HS-27A (cell line): ENCODE data around the gene LUZP2.

Source experiments
- DNase-seq: peaks from one replicate; pipeline ENCODE4 v3.0.0-alpha.2; 2012; ENCODE audit warnings: low read depth, missing footprints

The LUZP2 gene

DNA sequence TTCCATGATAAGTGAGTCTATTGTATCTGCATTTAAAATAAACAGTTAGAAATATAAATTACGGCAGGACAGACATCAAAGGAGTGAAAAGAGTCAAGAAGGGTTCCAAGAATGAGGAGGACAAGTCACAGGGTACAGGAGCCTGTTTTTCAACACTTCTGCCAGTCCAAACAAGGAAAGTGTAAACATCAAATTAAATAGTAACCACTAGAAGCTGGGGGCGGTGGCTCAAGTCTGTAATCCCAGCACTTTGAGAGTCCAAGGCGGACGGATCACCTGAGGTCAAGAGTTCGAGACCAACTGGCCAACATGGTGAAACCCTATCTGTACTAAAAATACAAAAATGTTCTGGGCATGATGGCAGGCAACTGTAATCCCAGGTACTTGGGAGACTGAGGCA is 219.6 kb downstream of the LUZP2 start:
- DNase-seq: no peak

DNA sequence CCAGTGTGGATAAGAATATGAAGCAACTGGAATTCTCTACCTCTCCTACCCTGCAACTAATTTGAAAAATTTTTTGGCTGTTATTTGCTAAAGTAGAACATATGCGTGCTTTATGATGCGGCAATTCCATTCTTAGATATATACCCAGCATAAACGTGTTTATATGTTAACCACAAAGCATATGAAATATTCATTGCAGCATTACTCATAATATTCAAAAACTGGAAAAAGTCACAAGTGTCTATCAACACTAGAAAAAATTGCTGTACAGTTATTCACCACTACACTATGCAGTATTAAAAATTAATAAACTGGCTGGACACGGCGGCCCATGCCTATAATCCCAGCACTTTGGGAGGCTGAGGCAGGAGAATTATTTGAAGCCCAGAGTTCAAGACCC is 226.4 kb downstream of the LUZP2 start:
- no peak for DNase-seq

DNA sequence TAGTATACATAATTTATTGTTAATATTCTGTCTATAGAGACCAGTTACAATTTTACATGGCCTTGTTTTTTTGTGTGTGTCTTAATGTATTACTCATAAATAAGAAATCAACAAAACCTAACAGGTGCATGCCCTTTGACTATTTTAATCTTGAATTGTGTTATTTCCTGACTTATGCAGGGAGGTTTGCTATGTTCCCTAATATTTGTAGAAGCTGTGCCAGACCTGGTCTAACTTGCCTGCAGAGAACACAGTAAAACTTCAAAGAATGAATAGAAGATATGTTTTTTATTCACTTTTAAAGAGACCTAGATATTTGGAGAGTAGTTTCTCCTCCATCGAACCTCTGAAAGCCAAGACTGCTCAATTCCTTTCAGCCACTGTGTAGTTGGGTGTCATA is 234.7 kb downstream of the LUZP2 start:
- DNase-seq: no peak

DNA sequence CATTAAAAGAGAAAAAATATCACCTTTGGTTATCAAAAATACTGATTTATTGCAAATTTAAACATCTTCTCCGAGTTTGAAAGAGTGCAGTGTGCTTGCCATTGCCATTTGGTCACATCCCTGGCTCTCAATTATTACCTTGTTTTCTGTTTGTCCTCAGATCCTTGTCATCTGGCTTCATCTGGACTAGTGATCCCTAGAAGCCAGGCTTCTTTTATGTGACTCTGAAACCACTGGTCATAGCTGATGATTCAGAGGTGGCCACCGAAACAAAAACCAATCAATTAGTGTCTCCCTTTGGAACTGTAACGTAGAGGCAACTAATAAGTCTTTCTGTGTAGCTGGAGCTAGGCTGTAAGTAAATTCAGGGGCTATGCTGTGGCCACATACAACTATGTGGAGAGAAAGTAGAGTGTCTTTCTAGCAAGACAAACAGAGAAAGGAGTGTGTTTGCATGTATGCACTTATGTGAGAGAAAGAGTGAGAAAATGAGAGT is 237.9 kb downstream of the LUZP2 start:
- DNase-seq: no peak

DNA sequence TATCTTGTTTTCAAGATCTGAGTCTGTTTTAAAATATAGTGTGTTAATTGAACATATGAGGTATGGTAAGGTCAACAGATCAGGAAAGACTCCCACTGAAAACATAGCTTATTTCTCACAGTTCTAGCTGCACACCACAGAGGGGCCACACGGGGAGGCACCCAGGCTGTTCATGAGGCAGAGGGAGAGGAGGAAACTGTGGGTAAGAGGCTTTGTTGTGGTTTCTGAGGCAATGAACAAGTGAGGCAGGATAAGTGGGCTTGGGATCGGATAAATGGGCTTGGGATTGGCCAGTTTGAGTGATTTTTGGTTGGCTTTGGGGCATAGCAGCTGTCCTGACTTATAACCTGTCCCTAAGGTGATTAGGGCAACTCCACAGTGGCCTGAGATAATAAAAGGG is 242.1 kb downstream of the LUZP2 start:
- no peak for DNase-seq

DNA sequence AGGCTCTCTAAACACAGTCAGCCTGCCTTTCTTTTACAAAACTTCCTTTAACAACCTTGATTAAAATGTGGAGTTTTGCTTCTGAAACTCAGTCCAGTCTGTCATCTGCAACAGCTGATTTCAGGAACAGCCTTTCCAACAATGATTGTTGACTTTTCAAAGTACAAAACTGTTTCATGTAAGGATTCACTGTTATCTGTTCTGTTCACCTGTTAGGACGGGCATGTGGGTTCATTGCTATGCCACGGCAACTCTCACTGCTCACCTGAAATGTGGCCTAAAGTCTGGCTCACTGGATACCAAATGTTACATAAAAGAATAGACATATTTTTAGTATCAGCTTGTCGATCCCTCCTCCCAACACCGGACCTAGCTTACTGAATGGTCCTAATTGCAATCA is 242.8 kb downstream of the LUZP2 start:
- no peak for DNase-seq

DNA sequence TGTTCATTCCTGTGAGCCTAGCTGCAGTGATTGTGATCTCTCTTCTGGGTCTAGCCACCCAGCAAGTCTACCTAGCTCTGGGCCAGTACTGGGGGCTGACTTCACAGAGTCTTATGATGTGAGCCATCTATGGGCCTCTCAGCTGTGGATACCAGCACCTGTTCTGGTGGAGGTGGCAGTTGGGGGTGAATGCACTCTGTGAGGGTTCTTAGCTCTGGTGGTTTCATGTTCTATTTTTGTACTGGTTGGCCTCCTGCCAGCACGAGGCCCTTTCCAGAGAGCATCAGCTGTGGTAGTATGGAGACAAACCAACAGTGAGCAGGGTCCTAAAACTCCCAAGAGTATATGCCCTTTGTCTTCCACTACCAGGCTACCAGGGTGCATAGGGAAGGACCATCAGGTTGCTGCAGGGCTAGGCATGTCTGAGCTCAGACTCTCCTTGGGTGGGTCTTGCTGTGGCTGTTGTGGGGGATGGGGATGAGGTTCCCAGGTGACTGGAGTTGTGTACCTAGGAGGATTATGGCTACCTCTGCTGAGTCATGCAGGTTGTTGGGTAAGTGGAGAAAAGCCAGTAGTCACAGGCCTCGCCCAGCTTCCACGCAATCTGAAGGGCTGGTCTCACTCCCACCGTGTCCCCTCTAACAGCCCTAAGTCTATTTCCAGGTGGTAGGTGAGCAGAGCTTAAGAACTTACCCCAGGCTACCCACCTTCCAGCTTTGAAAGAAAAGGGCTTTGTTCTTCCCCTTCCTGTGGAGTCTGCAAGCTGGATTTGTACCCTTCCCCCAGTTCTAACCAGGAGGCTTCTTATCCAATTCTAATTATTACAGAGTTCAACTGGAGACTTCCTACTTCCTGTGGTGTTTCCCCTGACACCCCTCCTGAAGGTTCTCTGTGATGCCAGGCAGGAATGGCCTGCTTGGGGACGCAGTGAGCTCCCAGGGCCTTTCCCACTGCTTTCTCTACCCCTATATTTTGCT is 250.7 kb downstream of the LUZP2 start:
- DNase-seq: no peak

DNA sequence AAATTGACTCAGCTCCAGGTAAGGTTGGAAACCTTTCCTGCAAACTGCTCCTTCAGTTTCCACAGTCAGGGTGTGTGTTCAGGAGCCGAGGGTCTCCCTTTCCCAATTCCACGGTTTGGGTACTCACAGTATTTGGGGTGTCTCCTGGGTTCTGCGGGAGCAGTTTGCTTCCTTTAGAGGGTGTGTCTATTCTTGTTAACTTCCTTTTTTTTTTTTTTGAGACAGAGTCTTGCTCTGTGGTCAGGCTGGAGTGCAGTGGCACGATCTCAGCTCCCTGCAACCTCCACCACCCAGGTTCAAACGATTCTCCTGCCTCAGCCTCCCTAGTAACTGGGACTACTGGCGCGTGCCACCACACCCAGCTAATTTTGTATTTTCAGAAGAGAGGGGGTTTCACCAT is 251.4 kb downstream of the LUZP2 start:
- no peak for DNase-seq

DNA sequence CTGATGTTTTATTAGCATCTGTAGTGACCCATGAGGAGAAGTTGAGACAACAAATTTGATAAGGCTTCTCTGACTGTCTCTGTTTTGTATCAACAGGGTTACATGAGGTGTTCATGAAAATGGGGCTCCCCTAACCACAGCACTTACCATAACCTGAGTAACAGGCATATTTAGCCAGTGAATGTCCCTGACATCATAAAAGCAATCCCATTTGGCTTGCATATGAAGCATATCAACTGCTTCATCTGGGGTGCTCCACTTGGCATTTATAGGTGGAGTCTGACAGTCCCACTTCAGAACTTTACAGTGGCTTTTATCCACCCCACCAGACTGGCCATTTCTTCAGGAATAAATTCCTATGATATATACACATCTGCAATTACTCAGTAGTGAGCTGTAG is 257.6 kb downstream of the LUZP2 start:
- DNase-seq: peak; percentile 5

DNA sequence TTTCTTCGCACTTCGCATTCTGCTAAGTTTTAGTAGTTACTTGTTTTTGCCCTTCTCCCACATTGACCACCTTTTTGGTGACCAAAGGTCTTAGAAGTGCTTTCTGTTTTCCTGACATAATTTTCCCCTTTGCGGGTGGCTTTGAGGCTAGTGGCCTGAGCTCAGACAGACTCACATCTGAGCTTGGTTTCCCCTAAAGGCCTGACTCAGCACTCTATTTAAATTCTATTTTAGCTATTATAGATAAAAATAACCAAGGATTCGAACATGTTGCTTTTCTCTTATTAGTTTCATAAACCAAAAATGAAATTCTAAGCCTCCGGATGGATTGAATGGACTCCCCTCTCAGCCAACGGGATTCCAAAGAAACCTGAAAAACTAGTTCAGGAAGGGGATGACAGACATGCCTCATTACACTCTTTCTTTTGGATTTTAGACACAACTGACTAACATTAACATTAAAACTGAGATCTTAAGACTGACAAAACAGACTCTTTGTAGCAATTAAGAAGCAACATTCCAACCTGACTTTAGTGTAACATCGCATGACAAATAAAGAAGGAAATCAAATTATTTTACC is 258.5 kb downstream of the LUZP2 start:
- no peak for DNase-seq

DNA sequence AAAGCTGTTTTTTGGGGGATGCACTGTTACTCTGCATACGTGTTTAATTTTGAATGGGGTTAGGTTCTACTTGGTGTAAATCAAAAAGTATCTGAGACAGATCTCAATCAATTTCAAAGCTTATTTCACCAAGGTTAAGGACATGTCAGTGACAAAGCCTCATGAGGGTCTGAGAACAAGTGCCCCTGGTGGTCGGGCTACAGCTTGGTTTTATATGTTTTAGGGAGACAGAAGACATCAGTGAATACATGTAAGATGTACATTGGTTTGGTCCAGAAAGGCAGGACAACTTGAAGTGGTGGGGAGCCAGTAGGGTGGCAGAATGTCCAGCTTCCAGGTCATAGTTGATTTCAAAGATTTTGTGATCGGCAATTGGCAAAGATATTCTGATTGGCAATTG is 262.9 kb downstream of the LUZP2 start:
- DNase-seq: no peak

DNA sequence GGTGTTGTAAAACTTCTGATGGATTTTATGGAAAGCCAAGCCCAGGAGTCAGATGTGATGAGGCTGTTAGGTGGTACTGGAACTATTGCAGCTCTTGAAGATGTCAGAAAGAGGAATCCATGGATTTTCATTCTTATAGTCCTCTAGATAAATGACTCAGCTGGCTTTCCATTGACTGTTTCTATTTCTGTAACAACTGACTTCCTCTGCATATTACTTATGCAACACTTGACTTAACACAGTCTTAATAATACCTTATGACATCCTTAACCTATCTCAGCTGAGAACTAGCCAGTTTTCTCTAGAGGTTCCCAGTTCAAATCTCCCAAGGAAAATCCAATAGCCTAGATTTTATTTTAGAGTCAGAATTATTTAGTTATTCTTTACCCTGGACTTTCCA is 263.8 kb downstream of the LUZP2 start:
- DNase-seq: no peak

DNA sequence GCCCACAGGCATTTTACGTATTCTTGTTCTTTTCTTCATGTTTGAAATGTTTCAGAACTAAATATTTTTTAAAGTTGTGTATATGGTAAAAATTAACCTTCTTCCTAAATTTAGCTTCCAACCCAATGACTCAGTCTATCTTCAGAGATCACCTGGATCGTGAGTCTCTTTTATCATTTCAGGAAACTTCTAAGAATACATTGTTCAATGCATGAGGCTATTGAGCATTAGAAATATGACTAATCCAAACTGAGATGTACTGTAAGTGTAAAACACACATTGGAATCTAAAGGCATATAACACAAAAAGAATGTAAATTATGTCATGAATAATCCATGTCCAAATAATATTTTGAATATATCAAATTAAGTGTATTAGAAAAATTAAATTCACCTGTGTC is 265.2 kb downstream of the LUZP2 start:
- no peak for DNase-seq

DNA sequence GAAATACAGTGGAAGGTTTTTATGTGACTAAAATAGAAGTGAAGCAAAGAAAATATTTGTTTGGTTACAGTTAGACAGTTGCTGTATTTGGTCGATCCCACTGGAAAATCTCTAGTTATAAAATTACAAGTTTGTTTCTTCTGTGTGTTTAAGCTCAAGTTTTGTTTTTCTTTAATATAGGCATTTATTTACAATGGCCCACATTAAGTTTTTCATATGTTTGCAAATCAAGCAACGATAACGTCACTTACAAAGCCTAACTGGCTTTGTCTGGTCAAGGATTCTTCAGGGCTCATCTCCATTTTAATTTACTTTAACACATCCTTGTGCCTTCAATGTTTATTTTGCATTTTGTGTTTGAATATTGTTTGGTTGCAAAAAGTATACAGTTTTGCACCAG is 270.6 kb downstream of the LUZP2 start:
- DNase-seq: no peak

DNA sequence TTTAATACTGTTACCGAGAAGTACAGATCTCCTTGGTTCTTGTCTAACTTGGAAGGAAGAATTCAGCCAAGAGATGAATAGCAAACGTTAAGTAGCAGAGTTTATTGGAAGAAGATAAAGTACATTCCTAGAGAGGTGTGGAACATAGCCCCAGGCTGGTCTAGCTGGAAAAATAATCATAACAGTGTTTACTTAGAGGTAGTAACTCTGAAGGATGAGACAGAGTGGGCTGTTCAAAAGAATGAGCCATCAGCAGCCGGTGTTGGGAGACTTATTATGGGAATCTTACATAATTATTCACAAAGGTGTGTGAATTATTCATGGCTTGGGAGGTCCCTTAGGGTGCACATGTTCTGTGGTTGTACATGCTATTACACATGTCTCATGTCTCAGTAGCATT is 276.5 kb downstream of the LUZP2 start:
- no peak for DNase-seq

DNA sequence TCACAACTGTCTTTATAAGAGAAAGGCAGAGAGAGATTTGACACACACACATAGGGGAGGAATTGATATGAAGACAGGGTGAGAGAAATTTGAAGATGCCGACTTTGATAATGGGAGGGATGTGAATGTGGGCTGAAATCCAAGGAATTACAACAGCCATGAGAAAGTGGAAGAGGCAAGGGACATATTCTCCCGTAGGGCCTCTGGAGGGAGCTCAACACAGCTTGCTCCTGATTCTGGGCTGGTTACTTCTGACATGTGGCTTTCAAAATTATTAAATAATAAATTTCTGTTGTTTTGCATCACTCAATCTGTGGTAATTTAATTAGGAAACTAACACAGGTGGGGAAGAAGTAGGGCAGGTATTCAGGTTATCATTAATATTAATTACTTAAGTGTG is 282.9 kb downstream of the LUZP2 start:
- DNase-seq: peak; percentile 5

DNA sequence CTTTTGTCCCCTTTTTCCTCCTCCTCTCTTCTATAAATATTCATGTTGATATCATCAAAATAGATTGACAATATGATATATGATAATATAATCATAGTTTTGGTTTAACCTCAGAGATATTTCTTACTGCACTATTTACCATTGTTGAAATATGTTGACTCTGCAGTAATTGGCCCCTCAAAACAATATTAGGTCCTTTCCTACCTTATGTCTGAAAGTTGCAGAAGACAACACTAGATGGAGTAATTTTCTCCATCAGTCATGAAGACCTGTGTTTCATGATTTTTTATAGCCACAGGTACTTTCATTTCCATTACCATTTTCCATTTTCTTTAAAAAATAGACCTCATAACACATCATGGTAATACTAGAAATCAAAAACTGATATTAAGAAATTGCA is 284.4 kb downstream of the LUZP2 start:
- DNase-seq: no peak

DNA sequence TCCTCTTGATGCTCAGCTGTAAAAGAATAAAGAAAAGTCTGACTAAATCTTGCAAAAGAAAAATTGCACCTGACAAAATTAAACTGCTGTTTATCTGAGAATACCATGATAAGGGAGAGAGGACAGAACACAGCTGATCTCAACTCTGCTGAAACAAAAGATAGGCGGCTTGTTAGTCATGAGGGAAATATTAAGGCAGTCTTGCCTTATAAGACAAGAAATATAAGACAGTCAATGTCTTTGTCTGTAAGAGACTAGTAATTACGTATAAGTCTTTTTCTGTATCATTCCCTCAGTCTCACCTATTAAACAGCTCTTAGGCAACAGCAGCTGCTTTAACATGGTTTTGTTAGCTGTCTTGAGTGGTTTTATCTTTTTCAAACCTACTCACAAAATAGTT is 296.6 kb downstream of the LUZP2 start:
- DNase-seq: no peak

DNA sequence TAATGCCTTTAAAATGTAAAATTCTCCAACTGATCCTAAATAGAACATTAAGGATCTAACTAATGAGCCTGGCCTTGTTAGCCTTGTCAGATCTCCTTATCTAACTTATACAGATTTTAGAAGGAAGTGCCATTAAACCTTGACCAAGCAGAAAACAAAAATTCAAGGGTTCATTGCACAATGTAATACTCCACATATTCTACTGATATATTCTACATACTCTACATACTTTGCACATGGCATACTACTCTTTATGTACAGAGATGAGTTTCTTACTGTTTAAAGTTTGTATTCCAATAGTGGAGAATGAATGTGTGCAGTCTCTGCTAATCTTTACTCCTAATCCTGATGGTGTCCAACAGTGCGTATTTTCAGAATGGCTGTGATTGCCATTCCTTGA is 297.2 kb downstream of the LUZP2 start:
- DNase-seq: no peak

DNA sequence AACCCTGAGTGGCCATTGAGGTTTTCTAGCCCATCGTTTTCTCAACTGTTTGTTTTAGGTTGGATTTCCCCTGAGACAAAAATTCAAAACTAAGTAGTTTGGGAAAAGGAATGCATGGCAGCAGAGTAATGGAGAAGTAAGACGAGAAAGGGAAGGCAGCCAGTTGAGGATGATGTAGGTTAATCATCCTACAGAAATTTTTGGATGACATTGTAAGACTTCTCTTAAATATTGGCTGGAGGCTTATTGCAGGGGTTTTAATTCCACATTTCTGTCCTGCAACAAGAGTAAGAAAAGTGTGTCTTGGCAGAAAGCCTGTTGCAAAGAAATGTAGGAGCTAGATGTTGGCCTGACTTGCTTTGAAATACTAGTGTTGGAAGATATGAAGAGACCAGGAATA is 308.8 kb downstream of the LUZP2 start:
- no peak for DNase-seq

DNA sequence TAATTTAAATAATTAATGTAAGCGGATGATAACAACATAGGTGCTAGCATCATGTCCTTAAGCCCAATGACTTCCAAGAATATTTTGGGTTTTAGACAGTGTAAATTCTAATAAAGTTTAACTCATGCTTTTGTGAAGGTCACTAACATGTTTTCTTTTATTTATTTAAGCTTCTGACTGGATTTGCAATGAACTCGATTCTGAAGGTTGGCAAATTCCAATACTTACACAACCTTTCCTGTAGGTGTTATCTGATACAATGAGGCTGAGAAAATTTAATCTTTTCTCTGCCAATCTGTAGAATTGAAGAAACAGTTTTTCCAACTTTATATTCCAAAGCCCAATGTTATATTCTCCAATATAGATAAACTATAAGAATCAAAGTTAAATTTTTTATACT is 311.3 kb downstream of the LUZP2 start:
- no peak for DNase-seq

DNA sequence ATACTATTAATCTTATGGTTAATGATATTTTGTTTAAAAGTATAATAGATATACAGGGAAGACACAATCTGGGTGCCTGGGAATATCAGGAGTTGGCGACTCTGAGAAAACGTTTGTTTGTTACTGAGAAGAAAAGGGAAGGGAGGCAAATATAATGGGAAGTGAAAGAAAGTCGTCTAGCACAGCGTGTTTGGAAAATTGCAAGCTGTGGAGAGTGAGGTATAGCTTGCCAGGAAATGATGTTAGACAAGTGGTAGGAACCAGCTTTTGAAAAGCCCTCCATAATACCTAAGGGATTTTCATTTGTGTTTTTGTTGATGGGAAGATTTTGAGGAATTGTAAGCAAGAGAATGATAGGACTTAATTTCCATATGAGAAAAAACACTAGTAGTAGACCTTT is 322.2 kb downstream of the LUZP2 start:
- no peak for DNase-seq

DNA sequence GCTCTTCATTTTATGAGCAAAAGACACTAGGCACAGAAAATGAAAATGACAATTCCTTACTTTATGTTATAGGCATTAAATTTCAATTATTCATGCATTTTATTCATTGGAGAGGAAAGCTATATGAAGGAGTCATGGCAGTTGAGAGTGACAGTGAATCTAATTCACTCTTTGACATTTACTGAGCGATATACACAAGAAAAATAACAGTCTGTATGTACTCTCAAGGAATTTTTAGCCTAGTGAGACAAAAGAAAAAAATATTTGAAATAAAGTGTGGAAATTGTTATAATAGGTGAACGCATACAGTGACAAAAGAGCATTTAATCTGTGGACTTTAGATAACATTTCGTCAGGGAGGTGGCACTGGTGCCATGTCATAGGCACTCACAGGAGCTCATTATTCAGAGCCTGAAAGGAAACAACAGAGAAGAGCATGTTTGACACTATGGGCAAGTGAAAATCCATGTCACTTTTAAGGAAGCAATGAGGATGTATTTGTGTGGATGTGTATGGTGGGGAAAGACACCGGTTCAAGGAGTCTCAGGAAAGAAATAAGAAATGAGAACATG is 323.1 kb downstream of the LUZP2 start:
- no peak for DNase-seq
